Measurements from ENCODE around the gene RPN2. TPM values are rescaled to one million over a fixed set of nuclear protein-coding genes. Genes with fewer than 3 reads are reported as not detected.

Gene RPN2
- total and polyA plus RNA-seq, 4 donors = 153 to 241 (median 177) TPM

DNA sequence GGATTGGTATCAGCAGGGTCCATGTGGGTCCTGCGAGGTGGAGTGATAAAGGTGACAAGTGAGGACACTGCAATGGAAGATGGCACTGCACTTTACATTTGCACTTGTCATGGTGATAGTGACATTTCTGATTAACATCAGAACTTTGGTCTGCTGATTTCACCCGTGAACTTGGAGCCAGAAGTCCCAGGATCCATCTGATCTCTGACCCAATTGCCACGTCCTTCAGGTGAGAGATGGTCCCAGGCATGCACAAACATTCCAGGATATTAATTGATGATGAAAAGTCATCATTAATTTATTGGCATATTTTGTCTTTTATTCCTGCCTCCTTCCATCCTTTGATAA, 92.3 kb downstream of the RPN2 start:
- no peak for TF ChIP-seq ZBTB33 (IDR thresholded peaks at IDR 0.05)
- no peak for TF ChIP-seq ATF3 (IDR thresholded peaks at IDR 0.05)
- TF ChIP-seq HNF4A (conservative IDR thresholded peaks at IDR 0.05) = no peak
- no peak for TF ChIP-seq TAF1 (conservative IDR thresholded peaks at IDR 0.05)
- no peak for TF ChIP-seq GABPA (IDR thresholded peaks at IDR 0.05 in 1 of 2, conservative IDR thresholded peaks at IDR 0.05 in 1 of 2)
- no peak for TF ChIP-seq HNF4G (IDR thresholded peaks at IDR 0.05)
- TF ChIP-seq MAX (IDR thresholded peaks at IDR 0.05) = no peak
- TF ChIP-seq FOXA2 (IDR thresholded peaks at IDR 0.05) = no peak
- TF ChIP-seq FOXA1 (IDR thresholded peaks at IDR 0.05) = no peak
- TF ChIP-seq, protein P1, sequence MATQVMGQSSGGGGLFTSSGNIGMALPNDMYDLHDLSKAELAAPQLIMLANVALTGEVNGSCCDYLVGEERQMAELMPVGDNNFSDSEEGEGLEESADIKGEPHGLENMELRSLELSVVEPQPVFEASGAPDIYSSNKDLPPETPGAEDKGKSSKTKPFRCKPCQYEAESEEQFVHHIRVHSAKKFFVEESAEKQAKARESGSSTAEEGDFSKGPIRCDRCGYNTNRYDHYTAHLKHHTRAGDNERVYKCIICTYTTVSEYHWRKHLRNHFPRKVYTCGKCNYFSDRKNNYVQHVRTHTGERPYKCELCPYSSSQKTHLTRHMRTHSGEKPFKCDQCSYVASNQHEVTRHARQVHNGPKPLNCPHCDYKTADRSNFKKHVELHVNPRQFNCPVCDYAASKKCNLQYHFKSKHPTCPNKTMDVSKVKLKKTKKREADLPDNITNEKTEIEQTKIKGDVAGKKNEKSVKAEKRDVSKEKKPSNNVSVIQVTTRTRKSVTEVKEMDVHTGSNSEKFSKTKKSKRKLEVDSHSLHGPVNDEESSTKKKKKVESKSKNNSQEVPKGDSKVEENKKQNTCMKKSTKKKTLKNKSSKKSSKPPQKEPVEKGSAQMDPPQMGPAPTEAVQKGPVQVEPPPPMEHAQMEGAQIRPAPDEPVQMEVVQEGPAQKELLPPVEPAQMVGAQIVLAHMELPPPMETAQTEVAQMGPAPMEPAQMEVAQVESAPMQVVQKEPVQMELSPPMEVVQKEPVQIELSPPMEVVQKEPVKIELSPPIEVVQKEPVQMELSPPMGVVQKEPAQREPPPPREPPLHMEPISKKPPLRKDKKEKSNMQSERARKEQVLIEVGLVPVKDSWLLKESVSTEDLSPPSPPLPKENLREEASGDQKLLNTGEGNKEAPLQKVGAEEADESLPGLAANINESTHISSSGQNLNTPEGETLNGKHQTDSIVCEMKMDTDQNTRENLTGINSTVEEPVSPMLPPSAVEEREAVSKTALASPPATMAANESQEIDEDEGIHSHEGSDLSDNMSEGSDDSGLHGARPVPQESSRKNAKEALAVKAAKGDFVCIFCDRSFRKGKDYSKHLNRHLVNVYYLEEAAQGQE (IDR thresholded peaks at IDR 0.05) = no peak
- no peak for TF ChIP-seq EGR1 (IDR thresholded peaks at IDR 0.05; ENCODE audit: low read depth in 2 of 2)
- TF ChIP-seq, protein P2, sequence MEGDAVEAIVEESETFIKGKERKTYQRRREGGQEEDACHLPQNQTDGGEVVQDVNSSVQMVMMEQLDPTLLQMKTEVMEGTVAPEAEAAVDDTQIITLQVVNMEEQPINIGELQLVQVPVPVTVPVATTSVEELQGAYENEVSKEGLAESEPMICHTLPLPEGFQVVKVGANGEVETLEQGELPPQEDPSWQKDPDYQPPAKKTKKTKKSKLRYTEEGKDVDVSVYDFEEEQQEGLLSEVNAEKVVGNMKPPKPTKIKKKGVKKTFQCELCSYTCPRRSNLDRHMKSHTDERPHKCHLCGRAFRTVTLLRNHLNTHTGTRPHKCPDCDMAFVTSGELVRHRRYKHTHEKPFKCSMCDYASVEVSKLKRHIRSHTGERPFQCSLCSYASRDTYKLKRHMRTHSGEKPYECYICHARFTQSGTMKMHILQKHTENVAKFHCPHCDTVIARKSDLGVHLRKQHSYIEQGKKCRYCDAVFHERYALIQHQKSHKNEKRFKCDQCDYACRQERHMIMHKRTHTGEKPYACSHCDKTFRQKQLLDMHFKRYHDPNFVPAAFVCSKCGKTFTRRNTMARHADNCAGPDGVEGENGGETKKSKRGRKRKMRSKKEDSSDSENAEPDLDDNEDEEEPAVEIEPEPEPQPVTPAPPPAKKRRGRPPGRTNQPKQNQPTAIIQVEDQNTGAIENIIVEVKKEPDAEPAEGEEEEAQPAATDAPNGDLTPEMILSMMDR (IDR thresholded peaks at IDR 0.05; ENCODE audit: low read depth, low read length, missing input control) = no peak
- no peak for TF ChIP-seq SP1 (IDR thresholded peaks at IDR 0.05)
- Histone ChIP-seq H3K4me3 (ENCODE audit: low read depth in 1 of 3, low read length in 3 of 3) (no peak overlapping the region), H3K27ac (ENCODE audit: low read depth in 1 of 2, low read length in 2 of 2) (peak overlapping the region in 1 of 2 donors; percentile 19), H3K9me3 (ENCODE audit: control insufficient read depth in 4 of 4, low read length in 3 of 4) (no peaks in the 10 kb centered on the region), H3K4me1 (ENCODE audit: control insufficient read depth in 4 of 4, insufficient read depth in 4 of 4, low read length in 3 of 4) (peaks cover 0 to 5% (median 2%) of the 10 kb centered on the region in 4 donors), H3K36me3 (ENCODE audit: control insufficient read depth in 4 of 4, insufficient read depth in 3 of 4, low read depth in 1 of 4, low read length in 3 of 4) (no peaks in the 10 kb centered on the region), H3K27me3 (ENCODE audit: control insufficient read depth in 4 of 4, insufficient read depth in 4 of 4, low read length in 3 of 4) (no peaks in the 10 kb centered on the region), H3K9ac (ENCODE audit: low read depth in 1 of 2, low read length in 2 of 2) (no peak overlapping the region)
- 57% methylated on average over 3 of the region's 3 CpGs for WGBS
- no peak for DNase-seq (ENCODE audit: low spot score)

DNA sequence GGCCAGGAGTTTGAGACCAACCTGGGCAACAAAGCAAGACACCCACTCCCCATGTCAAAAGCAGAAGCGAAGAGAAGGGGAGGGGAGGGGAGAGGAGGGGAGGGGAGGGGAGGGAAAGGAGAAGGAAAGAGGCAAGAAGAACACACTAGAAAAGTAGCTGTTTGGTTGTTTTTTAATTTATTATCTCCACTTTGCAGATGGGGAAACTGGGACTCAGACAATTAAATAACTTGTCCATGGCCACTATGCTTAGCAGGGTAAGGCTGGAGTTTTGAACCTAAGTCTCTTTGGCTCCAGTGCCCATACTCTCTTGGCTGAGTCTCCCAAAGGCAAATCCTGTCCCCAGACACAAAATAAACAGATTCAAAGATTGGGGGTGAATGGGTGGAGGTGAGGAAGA, 94.9 kb downstream of the RPN2 start:
- Histone ChIP-seq H3K4me1 (ENCODE audit: control insufficient read depth in 4 of 4, insufficient read depth in 4 of 4, low read length in 3 of 4) (peaks cover 4 to 14% (median 6%) of the 10 kb centered on the region in 4 donors), H3K9me3 (ENCODE audit: control insufficient read depth in 4 of 4, low read length in 3 of 4) (no peaks in the 10 kb centered on the region), H3K4me3 (ENCODE audit: low read depth in 1 of 3, low read length in 3 of 3) (no peak overlapping the region), H3K9ac (ENCODE audit: low read depth in 1 of 2, low read length in 2 of 2) (no peak overlapping the region), H3K36me3 (ENCODE audit: control insufficient read depth in 4 of 4, insufficient read depth in 3 of 4, low read depth in 1 of 4, low read length in 3 of 4) (no peaks in the 10 kb centered on the region), H3K27ac (ENCODE audit: low read depth in 1 of 2, low read length in 2 of 2) (no peak overlapping the region), H3K27me3 (ENCODE audit: control insufficient read depth in 4 of 4, insufficient read depth in 4 of 4, low read length in 3 of 4) (no peaks in the 10 kb centered on the region)
- 82% methylated on average over 1 of the region's 1 CpG for WGBS
- DNase-seq (ENCODE audit: low spot score) = no peak
- no peak for TF ChIP-seq ATF3 (IDR thresholded peaks at IDR 0.05)
- no peak for TF ChIP-seq NR2F2 (IDR thresholded peaks at IDR 0.05)
- TF ChIP-seq FOXA2 (IDR thresholded peaks at IDR 0.05) = no peak
- no peak for TF ChIP-seq HNF4A (conservative IDR thresholded peaks at IDR 0.05)
- no peak for TF ChIP-seq MAX (IDR thresholded peaks at IDR 0.05)
- TF ChIP-seq, protein P2 (IDR thresholded peaks at IDR 0.05; ENCODE audit: low read depth, low read length, missing input control) = no peak
- no peak for TF ChIP-seq GABPA (IDR thresholded peaks at IDR 0.05 in 1 of 2, conservative IDR thresholded peaks at IDR 0.05 in 1 of 2)
- no peak for TF ChIP-seq RAD21 (IDR thresholded peaks at IDR 0.05)
- no peak for TF ChIP-seq YY1 (IDR thresholded peaks at IDR 0.05)
- TF ChIP-seq RXRA (IDR thresholded peaks at IDR 0.05) = no peak
- TF ChIP-seq TAF1 (conservative IDR thresholded peaks at IDR 0.05) = no peak
- TF ChIP-seq, protein P1 (IDR thresholded peaks at IDR 0.05) = no peak
- TF ChIP-seq SP1 (IDR thresholded peaks at IDR 0.05) = no peak

Measured in liver (tissue), 9 donors.